K562 (cell line): ENCODE results near the gene GPR12. TPM values are rescaled to one million over a fixed set of nuclear protein-coding genes. Genes with fewer than 3 reads are reported as not detected.

Experiments
- ATAC-seq: fragments of 200-7000 bp; cut with Tn5 transposase; 3 replicates; pipeline ENCODE4 v1.9.1; 2020; ENCODE audit warnings: moderate library complexity
- BruUV-seq: library from RNA; stranded (reverse); fragments of 400-500 nt; replicated peaks from 2 replicates; lab custom pipeline; 2021; lab: Mats Ljungman, UMichigan
- CTCF ChIA-PET: fragments of 300-600 bp; formaldehyde crosslinking; extraction: SDS; loops from one replicate; lab custom pipeline; 2021; ENCODE audit warnings: low intra/inter-chr PET ratio; lab: Yijun Ruan, JAX
- POLR2A ChIA-PET: fragments of 300-600, 350-650 bp; sonication (Branson Sonifier 250); formaldehyde crosslinking; extraction: SDS; loops from one replicate; lab custom pipeline; 2021; ENCODE audit warnings: antibody characterized with exemption, inconsistent platforms; lab: Yijun Ruan, JAX
- DNase-seq, 4 experiments: peaks; one replicate each; pipeline versions ENCODE4 v3.0.0 to v3.0.0-alpha.2; 2011 to 2018; ENCODE audit warnings: low spot score in 3 of 4, mixed read lengths in 3 of 4; ENCODE audit errors: extremely low read depth in 1 of 4
- FAIRE-seq: peaks from 2 replicates; lab custom pipeline; 2011; peaks lifted over from hg19 to GRCh38; lab: Jason Lieb, UNC
- H2AFZ ChIP-seq: 2 replicates; pipeline ENCODE4 v1.6.0; 2011; ENCODE audit warnings: low read depth, low read length, control low read depth, inconsistent platforms
- H3K27ac ChIP-seq: fragments of 200-600 bp; 3 replicates; pipeline ENCODE4 v1.8.0; 2011; ENCODE audit warnings: low read depth, mild to moderate bottlenecking, control low read depth, inconsistent platforms, low read length, moderate library complexity, mixed read lengths; ENCODE audit errors: extremely low read depth
- H3K27me3 ChIP-seq, 2 experiments: fragments of 300-600 bp in 1 of 2; 2 replicates in 1 of 2; 3 replicates in 1 of 2; pipeline versions ENCODE4 v1.6.0 to v1.8.0; 2011; ENCODE audit warnings: inconsistent platforms in 2 of 2, low read length in 2 of 2, mild to moderate bottlenecking in 1 of 2, mixed read lengths in 1 of 2, moderate library complexity in 1 of 2; ENCODE audit not compliant: control insufficient read depth in 2 of 2, insufficient read depth in 2 of 2
- H3K36me3 ChIP-seq: fragments of 300-600 bp; 3 replicates; pipeline ENCODE4 v1.8.0; 2011; ENCODE audit warnings: mild to moderate bottlenecking, low read length, inconsistent platforms; ENCODE audit not compliant: control insufficient read depth, insufficient read depth
- H3K4me1 ChIP-seq, 2 experiments: fragments of 200-600 bp in 1 of 2; replicated peaks in 1 of 2; 2 replicates in 1 of 2; 3 replicates in 1 of 2; pipeline versions ENCODE4 v1.5.1 to v1.8.0; 2011; ENCODE audit warnings: inconsistent platforms in 2 of 2, low read length in 2 of 2, mild to moderate bottlenecking in 1 of 2, mixed read lengths in 1 of 2, moderate library complexity in 1 of 2; ENCODE audit not compliant: control insufficient read depth in 2 of 2, insufficient read depth in 2 of 2
- H3K4me2 ChIP-seq: 2 replicates; pipeline ENCODE4 v1.6.1; 2011; ENCODE audit warnings: low read length, control low read depth, inconsistent platforms, mixed read lengths; ENCODE audit not compliant: insufficient read depth
- H3K4me3 ChIP-seq: fragments of 200-600 bp; sonication (generic), shearing (Covaris generic); 2 replicates; pipeline ENCODE4 v1.5.1; 2016; ENCODE audit warnings: control low read depth, inconsistent platforms
- H3K79me2 ChIP-seq: fragments of 200-600 bp; 3 replicates; pipeline ENCODE4 v1.8.0; 2011; ENCODE audit warnings: low read length, inconsistent platforms; ENCODE audit not compliant: control insufficient read depth, insufficient read depth
- H3K9ac ChIP-seq, 2 experiments: 2 replicates each; pipeline versions ENCODE4 v1.6.0 to v1.6.1; 2011; ENCODE audit warnings: low read depth in 2 of 2, low read length in 2 of 2, control low read depth in 1 of 2, inconsistent platforms in 1 of 2, mild to moderate bottlenecking in 1 of 2, mixed read lengths in 1 of 2; ENCODE audit not compliant: insufficient read depth in 1 of 2
- H3K9me1 ChIP-seq: one replicate; pipeline ENCODE4 v1.6.0; 2011; ENCODE audit warnings: inconsistent platforms, mild to moderate bottlenecking, low read length, moderate library complexity; ENCODE audit not compliant: control insufficient read depth, insufficient read depth
- H3K9me3 ChIP-seq: replicated peaks from 2 replicates; pipeline ENCODE4 v1.5.1; 2011; ENCODE audit warnings: low read depth, low read length, inconsistent platforms; ENCODE audit not compliant: control insufficient read depth, insufficient read depth
- H4K20me1 ChIP-seq: replicated peaks from 2 replicates; pipeline ENCODE4 v1.6.1; 2011; ENCODE audit warnings: low read length, inconsistent platforms, mixed read lengths; ENCODE audit not compliant: control insufficient read depth, insufficient read depth
- WGBS: fragments of 100-300 bp; shearing (Covaris generic); methylation state at CpG from one replicate; pipeline ENCODE4 v1.1.6; 2016; ENCODE audit warnings: low coverage, mixed read lengths; ENCODE audit not compliant: insufficient coverage; ENCODE audit errors: missing lambda C conversion rate; 5-methylcytosine and 5-hydroxymethylcytosine counted together
- in situ Hi-C: fragments of 300-500 bp; cut with MboI; formaldehyde crosslinking; loops from 4 replicates; pipeline ENCODE4 v1.15.0; 2018; ENCODE audit warnings: inconsistent platforms, mixed read lengths
- intact Hi-C: fragments of 100-400 bp; cut with micrococcal nuclease; formaldehyde crosslinking; loops from 2 replicates; pipeline ENCODE4 v1.14.2; 2022
- polyA plus RNA-seq, 8 experiments: library from polyadenylated mRNA; depleted of rRNA in 4 of 8; stranded (reverse) in 5 of 8; unstranded in 3 of 8; fragments of >200 nt; fragmentation: Nextera tagmentation in 2 of 8; fragmentation: Illumina TruSeq in 1 of 8; extraction: Ambion mirVana in 2 of 8; extraction: Trizol in 1 of 8; gene quantifications; 2 replicates each; pipeline versions ENCODE4 v1.2.1 to v1.2.3, GENCODE V29; 2011 to 2014; ENCODE audit warnings: inconsistent platforms in 1 of 8, missing spikeins in 1 of 8
- total RNA-seq, 7 experiments: library from RNA; depleted of rRNA in 6 of 7; stranded (reverse); fragments of >200 nt in 6 of 7; fragmentation: Illumina TruSeq in 2 of 7; extraction: Trizol in 2 of 7; gene quantifications; 2 replicates each; pipeline versions ENCODE4 v1.2.1 to v1.2.3, GENCODE V29; 2011 to 2021; ENCODE audit warnings: low replicate concordance in 1 of 7
- TF ChIP-seq, protein P1 (sequence below): IDR thresholded peaks from 3 replicates; pipeline ENCODE4 v1.6.1; 2011; ENCODE audit warnings: borderline replicate concordance, mild to moderate bottlenecking, moderate library complexity; ENCODE audit not compliant: insufficient read length; ENCODE audit errors: extremely low read depth
- TF ChIP-seq, protein P2 (sequence below): fragments of 450-650 bp; IDR thresholded peaks from 2 replicates; pipeline ENCODE4 v1.6.1; 2016

The GPR12 gene
- total and polyA plus RNA-seq, 9 of the 15 experiments (the other 6 are each of a cell fraction or from before 2014, with no cell fraction given), result not detected

DNA sequence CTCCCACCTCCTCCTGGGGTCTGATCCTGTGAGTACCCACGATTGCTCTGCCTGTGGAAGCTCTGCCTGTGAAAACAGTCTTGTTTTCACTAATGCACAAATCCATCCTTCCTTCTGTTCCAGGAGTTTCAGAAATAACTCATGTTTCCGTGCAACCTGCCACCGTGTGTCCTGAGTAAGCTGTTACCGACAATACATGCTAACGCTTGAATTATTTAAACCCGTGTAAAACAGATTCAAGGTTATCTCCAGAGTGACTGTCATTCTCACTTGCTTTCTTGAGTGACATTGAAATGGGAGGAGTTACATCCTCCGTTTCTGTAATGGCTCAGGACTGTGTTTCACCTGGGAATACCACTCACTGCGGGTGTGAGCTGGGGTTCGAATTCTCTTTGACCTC, 24.9 kb downstream of the GPR12 start:
- H3K4me3 ChIP-seq, result no peak overlapping the region
- no peaks in the 10 kb centered on the region for H3K36me3 ChIP-seq
- H3K79me2 ChIP-seq, result no peaks in the 10 kb centered on the region
- WGBS, result 1% methylated on average over 9 of the region's 9 CpGs
- no peaks in the 10 kb centered on the region for H4K20me1 ChIP-seq
- no peaks in the 10 kb centered on the region for H3K4me1 ChIP-seq
- CTCF ChIA-PET, result no interaction called here
- H3K27me3 ChIP-seq, result no peaks in the 10 kb centered on the region
- H3K9ac ChIP-seq, result no peak overlapping the region
- H3K9me3 ChIP-seq, result no peaks in the 10 kb centered on the region
- no peak for FAIRE-seq
- DNase-seq, result no peak
- H3K27ac ChIP-seq, result no peak overlapping the region
- TF ChIP-seq, protein P1, sequence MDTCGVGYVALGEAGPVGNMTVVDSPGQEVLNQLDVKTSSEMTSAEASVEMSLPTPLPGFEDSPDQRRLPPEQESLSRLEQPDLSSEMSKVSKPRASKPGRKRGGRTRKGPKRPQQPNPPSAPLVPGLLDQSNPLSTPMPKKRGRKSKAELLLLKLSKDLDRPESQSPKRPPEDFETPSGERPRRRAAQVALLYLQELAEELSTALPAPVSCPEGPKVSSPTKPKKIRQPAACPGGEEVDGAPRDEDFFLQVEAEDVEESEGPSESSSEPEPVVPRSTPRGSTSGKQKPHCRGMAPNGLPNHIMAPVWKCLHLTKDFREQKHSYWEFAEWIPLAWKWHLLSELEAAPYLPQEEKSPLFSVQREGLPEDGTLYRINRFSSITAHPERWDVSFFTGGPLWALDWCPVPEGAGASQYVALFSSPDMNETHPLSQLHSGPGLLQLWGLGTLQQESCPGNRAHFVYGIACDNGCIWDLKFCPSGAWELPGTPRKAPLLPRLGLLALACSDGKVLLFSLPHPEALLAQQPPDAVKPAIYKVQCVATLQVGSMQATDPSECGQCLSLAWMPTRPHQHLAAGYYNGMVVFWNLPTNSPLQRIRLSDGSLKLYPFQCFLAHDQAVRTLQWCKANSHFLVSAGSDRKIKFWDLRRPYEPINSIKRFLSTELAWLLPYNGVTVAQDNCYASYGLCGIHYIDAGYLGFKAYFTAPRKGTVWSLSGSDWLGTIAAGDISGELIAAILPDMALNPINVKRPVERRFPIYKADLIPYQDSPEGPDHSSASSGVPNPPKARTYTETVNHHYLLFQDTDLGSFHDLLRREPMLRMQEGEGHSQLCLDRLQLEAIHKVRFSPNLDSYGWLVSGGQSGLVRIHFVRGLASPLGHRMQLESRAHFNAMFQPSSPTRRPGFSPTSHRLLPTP, result no peak
- TF ChIP-seq, protein P2, sequence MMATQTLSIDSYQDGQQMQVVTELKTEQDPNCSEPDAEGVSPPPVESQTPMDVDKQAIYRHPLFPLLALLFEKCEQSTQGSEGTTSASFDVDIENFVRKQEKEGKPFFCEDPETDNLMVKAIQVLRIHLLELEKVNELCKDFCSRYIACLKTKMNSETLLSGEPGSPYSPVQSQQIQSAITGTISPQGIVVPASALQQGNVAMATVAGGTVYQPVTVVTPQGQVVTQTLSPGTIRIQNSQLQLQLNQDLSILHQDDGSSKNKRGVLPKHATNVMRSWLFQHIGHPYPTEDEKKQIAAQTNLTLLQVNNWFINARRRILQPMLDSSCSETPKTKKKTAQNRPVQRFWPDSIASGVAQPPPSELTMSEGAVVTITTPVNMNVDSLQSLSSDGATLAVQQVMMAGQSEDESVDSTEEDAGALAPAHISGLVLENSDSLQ, result peak; percentile 22; the same call in 1 of the 2 replicates
- intact Hi-C loops (no loop called here), in situ Hi-C loops (no loop called here)
- H3K9me1 ChIP-seq, result no peaks in the 10 kb centered on the region
- POLR2A ChIA-PET, result no interaction called here
- no peak overlapping the region for H2AFZ ChIP-seq
- H3K4me2 ChIP-seq, result no peak overlapping the region
- no peak for ATAC-seq
- BruUV-seq, result no TSS peak
